ACC112 (cell line): ENCODE measurements around the gene IARS2.

Experiments used
- H2AFZ ChIP-seq: fragments of 200-600 bp; sonication (generic); one replicate; pipeline ENCODE4 v1.6.0; 2017; ENCODE audit warnings: antibody characterized with exemption, low read length; ENCODE audit not compliant: unreplicated experiment
- H3K27ac ChIP-seq: fragments of 200-600 bp; sonication (generic); 2 replicates; pipeline ENCODE4 v1.5.1; 2014; ENCODE audit warnings: low read depth, mild to moderate bottlenecking, antibody characterized with exemption, low read length, moderate library complexity
- H3K27me3 ChIP-seq: fragments of 200-600 bp; sonication (generic); 2 replicates; pipeline ENCODE4 v1.6.1; 2014; ENCODE audit warnings: mild to moderate bottlenecking, antibody characterized with exemption, low read length, moderate library complexity, mixed read lengths; ENCODE audit not compliant: insufficient read depth
- H3K36me3 ChIP-seq: fragments of 200-600 bp; sonication (generic); 2 replicates; pipeline ENCODE4 v1.6.1; 2016; ENCODE audit warnings: mild to moderate bottlenecking, antibody characterized with exemption, low read length, moderate library complexity, mixed read lengths; ENCODE audit not compliant: insufficient read depth
- H3K4me1 ChIP-seq: fragments of 200-600 bp; sonication (generic); one replicate; pipeline ENCODE4 v1.6.1; 2016; ENCODE audit warnings: low read length, mixed read lengths; ENCODE audit not compliant: insufficient read depth, unreplicated experiment, control insufficient read depth
- H3K4me3 ChIP-seq: fragments of 200-600 bp; sonication (generic); 2 replicates; pipeline ENCODE4 v1.5.1; 2014; ENCODE audit warnings: mild to moderate bottlenecking, low read depth, low read length
- H3K79me2 ChIP-seq: fragments of 200-600 bp; sonication (generic); one replicate; pipeline ENCODE4 v1.6.0; 2016; ENCODE audit warnings: low read length; ENCODE audit not compliant: control insufficient read depth, unreplicated experiment, insufficient read depth

IARS2 gene

GRCh38 chr1:220113136-220113695, 19.3 kb downstream of the IARS2 start:
- H2AFZ ChIP-seq, result no peak overlapping the region
- H3K27ac ChIP-seq, result no peak overlapping the region
- H3K27me3 ChIP-seq, result no peaks in the 10 kb centered on the region
- no peaks in the 10 kb centered on the region for H3K4me1 ChIP-seq
- H3K36me3 ChIP-seq, result peaks cover 14% of the 10 kb centered on the region
- no peak overlapping the region for H3K4me3 ChIP-seq
- H3K79me2 ChIP-seq, result no peaks in the 10 kb centered on the region

DNA sequence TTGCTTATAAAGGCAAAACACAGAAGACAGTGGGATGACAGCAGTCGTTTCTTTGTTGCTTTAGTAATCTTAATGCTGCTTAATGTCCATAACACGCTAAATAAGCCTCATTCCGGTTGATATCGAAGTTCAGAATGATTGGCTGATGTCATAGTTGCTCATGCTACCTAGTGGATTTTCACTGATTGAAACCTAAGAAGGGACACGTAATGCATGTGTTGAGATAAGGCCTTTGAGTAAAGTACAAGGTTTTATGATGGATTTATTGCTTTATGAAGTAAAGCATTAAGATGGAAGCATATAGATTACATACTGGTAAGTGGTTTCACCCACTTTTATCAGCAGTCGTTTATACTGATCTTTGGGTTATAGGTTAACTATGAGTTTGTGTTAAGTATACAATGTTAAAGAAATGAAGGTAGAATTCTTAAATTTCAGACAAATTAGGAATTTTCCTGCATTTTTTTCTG, 25.1 kb downstream of the IARS2 start:
- Histone ChIP-seq H3K4me1 (no peaks in the 10 kb centered on the region), H3K27ac (no peak overlapping the region), H2AFZ (no peak overlapping the region), H3K79me2 (no peaks in the 10 kb centered on the region), H3K27me3 (no peaks in the 10 kb centered on the region), H3K36me3 (peaks cover 4% of the 10 kb centered on the region), H3K4me3 (no peak overlapping the region)

GRCh38 chr1:220121791-220122530, 28.0 kb downstream of the IARS2 start:
- Histone ChIP-seq H3K4me1 (no peaks in the 10 kb centered on the region), H3K27me3 (no peaks in the 10 kb centered on the region), H2AFZ (no peak overlapping the region), H3K27ac (no peak overlapping the region), H3K36me3 (peaks cover 8% of the 10 kb centered on the region), H3K79me2 (no peaks in the 10 kb centered on the region), H3K4me3 (no peak overlapping the region)

GRCh38 chr1:220123066-220123465, 29.1 kb downstream of the IARS2 start:
- Histone ChIP-seq H3K4me3 (no peak overlapping the region), H3K36me3 (peaks cover 4% of the 10 kb centered on the region; the same call in 1 of the 2 replicates), H3K27me3 (no peaks in the 10 kb centered on the region), H3K27ac (no peak overlapping the region), H2AFZ (no peak overlapping the region), H3K4me1 (no peaks in the 10 kb centered on the region), H3K79me2 (no peaks in the 10 kb centered on the region)

- H3K27me3 ChIP-seq, result no peaks in the 10 kb centered on the region
- no peak overlapping the region for H2AFZ ChIP-seq
- H3K4me1 ChIP-seq, result no peaks in the 10 kb centered on the region
- H3K36me3 ChIP-seq, result peaks cover 9% of the 10 kb centered on the region
- no peak overlapping the region for H3K4me3 ChIP-seq
- no peaks in the 10 kb centered on the region for H3K79me2 ChIP-seq
- no peak overlapping the region for H3K27ac ChIP-seq
These were observed 30.0 kb downstream of the IARS2 start for GRCh38 chr1:220123889-220124288.

DNA sequence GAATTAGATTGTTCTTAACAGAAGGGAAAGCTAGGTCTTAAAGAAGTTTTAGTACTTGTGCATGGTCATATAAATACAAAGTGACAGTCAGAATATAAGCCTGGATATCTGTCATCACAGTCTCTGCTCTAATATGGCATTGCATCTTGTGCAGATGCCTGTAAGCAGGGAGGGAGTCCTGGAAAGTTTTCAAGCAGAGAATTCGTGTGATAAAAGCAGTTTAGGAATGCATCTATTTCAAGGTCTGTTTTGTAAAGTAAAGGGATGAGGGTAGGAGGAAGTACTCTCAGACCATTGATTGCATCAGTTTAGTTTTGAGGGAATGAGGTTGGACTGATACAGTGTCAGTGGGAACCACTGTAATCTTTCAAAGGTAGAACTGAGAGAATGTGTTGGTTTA, 30.6 kb downstream of the IARS2 start:
- H3K4me3 ChIP-seq, result no peak overlapping the region
- no peaks in the 10 kb centered on the region for H3K79me2 ChIP-seq
- no peak overlapping the region for H2AFZ ChIP-seq
- peaks cover 12% of the 10 kb centered on the region for H3K36me3 ChIP-seq
- no peaks in the 10 kb centered on the region for H3K27me3 ChIP-seq
- no peak overlapping the region for H3K27ac ChIP-seq
- H3K4me1 ChIP-seq, result no peaks in the 10 kb centered on the region

- no peak overlapping the region for H3K4me3 ChIP-seq
- H3K79me2 ChIP-seq, result no peaks in the 10 kb centered on the region
- H2AFZ ChIP-seq, result no peak overlapping the region
- no peak overlapping the region for H3K27ac ChIP-seq
- no peaks in the 10 kb centered on the region for H3K27me3 ChIP-seq
- no peaks in the 10 kb centered on the region for H3K4me1 ChIP-seq
- peaks cover 13% of the 10 kb centered on the region for H3K36me3 ChIP-seq
These were observed 33.1 kb downstream of the IARS2 start for GRCh38 chr1:220127076-220127475.

DNA sequence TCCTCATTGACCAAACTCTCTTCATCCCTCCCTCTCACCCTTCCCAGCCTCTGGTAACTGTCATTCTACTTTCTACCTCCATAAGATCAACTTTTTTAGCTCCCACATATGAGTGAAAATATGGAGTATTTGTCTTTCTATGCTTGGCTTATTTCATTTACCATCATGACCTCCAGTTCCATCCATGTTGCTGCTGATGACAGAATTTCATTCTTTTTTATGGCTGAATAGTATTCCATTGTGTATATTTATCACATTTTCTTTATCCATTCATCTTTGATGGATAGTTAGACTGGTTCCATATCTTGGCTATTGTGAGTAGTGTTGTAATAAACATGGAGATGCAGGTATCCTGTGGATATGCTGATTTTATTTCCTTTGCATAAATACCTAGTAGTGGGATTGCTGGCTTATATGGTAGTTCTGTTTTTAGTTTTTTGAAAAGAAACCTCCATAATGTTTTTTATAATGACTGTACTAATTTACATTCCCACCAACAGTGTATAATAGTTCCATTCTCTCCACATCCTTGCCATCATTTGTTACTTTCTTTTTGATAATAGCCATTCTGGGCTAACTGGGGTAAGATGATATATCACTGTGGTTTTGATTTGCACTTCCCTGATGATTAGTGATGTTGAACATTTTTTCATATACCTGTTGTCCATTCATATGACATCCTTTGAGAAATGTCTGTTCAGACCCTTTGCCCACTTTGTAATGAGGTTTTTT, 35.7 kb downstream of the IARS2 start:
- Histone ChIP-seq H2AFZ (no peak overlapping the region), H3K27me3 (no peaks in the 10 kb centered on the region), H3K27ac (no peak overlapping the region), H3K4me1 (no peaks in the 10 kb centered on the region), H3K36me3 (peaks cover 13% of the 10 kb centered on the region), H3K79me2 (no peaks in the 10 kb centered on the region), H3K4me3 (no peak overlapping the region)

GRCh38 chr1:220135755-220136154, 41.8 kb downstream of the IARS2 start:
- H2AFZ ChIP-seq, result no peak overlapping the region
- no peak overlapping the region for H3K27ac ChIP-seq
- no peaks in the 10 kb centered on the region for H3K4me1 ChIP-seq
- no peak overlapping the region for H3K4me3 ChIP-seq
- H3K27me3 ChIP-seq, result no peaks in the 10 kb centered on the region
- no peaks in the 10 kb centered on the region for H3K79me2 ChIP-seq
- H3K36me3 ChIP-seq, result peaks cover 18% of the 10 kb centered on the region

- no peaks in the 10 kb centered on the region for H3K79me2 ChIP-seq
- no peaks in the 10 kb centered on the region for H3K4me1 ChIP-seq
- no peak overlapping the region for H2AFZ ChIP-seq
- no peaks in the 10 kb centered on the region for H3K27me3 ChIP-seq
- H3K4me3 ChIP-seq, result no peak overlapping the region
- peaks cover 28% of the 10 kb centered on the region for H3K36me3 ChIP-seq
- H3K27ac ChIP-seq, result no peak overlapping the region
These were observed 43.3 kb downstream of the IARS2 start for GRCh38 chr1:220137019-220137786.
